Measurements from ENCODE around the gene SLC1A2. TPM values are rescaled to one million over a fixed set of nuclear protein-coding genes. Genes with fewer than 3 reads are reported as not detected.

The SLC1A2 gene
- total RNA-seq, 1 donor from 2014 or later, result 0.58 TPM

- DNase-seq (ENCODE audit: low spot score), result no peak
Measured at GRCh38 chr11:35376613-35377012, 42.7 kb downstream of the SLC1A2 start.

DNA sequence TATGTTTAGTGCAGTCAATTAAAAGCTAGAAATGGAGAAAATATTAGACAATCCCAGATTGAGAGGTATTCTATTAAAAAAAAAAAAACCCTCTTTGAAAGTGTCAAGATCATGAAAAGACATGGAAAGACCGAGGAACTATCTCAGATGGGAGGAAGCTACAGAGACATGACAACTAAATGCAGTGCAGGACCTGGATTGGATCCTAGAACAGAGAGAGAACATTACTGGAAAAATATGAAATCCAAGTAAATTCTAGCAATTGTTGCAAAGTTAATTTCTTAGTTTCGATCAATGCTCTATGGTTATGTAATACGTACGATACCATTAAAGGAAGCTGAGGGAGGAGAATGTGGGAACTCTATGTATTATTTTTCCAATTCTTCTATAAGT lies 43.2 kb downstream of the SLC1A2 start:
- DNase-seq (ENCODE audit: low spot score), result no peak

- DNase-seq (ENCODE audit: low spot score), result no peak
Measured at GRCh38 chr11:35375332-35376117, 43.8 kb downstream of the SLC1A2 start.

GRCh38 chr11:35373284-35373933 lies 45.9 kb downstream of the SLC1A2 start:
- DNase-seq (ENCODE audit: low spot score), result peak; percentile 69

DNA sequence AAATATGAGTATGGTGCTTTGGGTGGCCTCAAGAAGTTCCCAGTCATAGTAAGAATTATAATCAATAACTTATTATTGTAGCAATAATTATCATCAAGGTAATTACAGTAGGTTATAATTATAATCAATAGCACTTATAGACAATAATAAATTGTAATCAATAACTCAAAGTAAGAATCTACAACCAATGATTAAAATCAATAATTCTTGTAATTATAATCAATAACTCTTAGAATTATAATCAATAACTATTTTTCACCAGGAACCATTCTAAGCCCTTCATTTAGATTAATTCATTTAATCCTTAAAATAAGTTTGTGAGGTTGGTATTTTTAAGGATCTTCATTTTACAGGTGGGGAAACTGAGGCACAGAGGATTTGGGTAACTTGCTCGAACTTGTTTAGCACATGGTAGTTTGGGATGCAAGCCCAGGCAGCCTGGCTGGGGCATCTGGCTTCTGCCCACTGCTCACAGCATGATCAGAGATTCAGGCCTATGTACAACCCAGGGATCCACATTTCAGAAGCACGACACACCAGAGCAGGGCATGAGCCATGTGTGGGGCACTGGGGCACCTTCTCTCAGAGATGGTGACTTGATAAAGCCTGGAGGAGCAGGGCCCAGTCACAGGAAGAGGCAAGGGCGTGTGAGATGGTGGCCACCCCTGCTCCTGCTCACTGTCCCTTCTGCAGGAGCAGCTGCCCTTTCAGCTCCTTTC lies 46.6 kb downstream of the SLC1A2 start:
- DNase-seq (ENCODE audit: low spot score), result no peak

GRCh38 chr11:35367491-35367890 lies 51.9 kb downstream of the SLC1A2 start:
- no peak for DNase-seq (ENCODE audit: low spot score)

DNA sequence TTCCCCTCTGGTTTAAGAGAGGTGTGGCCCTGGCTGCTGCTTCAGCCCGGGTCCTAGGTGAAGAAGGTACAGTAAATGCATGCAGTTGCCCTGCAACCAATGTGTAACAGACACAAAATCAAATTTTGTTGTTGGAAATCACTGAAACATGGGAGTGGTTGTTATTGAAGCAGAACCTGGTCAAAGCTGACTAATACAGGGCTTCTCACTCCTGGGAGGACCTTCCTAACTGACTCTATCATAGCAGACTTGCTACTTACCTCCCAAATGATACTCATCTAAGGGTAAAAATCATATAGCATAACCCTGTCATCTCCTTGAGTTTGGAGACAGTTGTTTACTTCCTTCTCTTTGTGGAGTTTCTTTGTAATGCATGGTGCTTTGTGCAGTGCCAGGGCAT lies 52.6 kb downstream of the SLC1A2 start:
- no peak for DNase-seq (ENCODE audit: low spot score)

GRCh38 chr11:35365961-35366360 lies 53.4 kb downstream of the SLC1A2 start:
- no peak for DNase-seq (ENCODE audit: low spot score)

DNA sequence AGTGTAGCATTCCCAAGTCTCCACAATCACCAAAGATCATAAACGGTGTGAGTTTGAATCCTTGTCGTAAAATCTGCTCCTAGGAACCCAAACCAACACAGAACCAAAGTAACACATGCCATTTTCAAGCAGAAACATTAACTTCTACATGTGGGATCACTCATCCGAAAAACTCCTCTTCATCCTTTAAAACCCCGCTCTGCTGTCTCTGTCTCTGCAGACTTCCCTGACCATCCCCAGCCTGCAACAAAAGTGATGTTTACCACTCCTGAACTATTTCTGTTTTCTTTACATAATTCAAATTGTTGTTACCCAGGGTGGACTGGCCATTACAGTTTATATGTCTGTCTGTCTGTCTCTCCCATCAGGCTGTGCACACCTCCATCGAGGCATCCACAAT lies 54.0 kb downstream of the SLC1A2 start:
- DNase-seq (ENCODE audit: low spot score), result no peak

- peak; percentile 73 for DNase-seq (ENCODE audit: low spot score)
Measured at GRCh38 chr11:35363854-35364780, 55.2 kb downstream of the SLC1A2 start.

DNA sequence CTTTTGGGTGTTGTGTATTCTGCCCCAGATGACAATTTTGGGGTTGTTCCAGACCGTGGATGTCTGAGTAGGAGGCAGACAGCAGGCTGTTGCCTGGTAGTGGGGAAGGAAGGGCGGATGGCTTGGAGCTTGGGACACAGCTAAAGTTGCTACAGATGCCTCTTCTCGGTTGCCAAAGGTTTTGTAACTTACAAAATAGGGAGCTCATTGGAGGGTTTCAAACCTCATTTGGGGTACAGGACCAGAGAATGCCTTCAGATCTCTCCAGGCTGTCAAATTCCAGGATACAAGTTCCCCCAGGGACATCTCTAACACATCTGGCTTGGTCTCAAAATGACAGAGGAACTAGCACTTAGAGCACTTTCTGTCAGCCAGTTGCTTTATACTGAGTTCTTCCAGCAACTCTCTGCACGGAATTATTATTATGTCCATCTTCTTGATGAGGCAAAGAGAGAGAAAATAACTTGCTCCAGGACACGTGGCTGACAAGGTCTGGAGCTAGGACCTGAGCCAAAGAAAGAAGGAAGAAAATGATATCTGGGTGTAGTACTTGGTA lies 56.0 kb downstream of the SLC1A2 start:
- no peak for DNase-seq (ENCODE audit: low spot score)

DNA sequence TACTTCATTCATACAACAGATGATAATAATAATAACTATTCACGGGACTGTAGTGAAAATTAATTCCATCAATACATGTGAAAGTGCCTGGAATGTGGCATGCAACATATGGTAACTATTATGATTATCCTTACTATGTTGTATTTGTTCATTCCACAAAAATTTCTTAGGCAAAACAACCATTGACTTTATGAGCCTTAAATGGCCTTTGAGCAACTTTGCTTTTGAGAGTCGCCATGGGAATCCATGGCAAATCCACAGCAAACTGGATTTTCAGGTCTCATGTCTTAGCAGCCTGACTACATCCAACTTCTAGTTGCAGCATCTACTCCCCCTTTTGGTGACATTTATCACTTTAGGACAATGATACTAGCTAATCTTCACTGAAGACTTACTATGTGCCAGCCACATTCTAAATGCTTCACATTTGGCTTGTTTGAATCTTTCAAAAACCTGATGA lies 56.8 kb downstream of the SLC1A2 start:
- DNase-seq (ENCODE audit: low spot score), result no peak

- DNase-seq (ENCODE audit: low spot score), result no peak
Measured at GRCh38 chr11:35360055-35360530, 59.3 kb downstream of the SLC1A2 start.

- no peak for DNase-seq (ENCODE audit: low spot score)
Measured at GRCh38 chr11:35359321-35360054, 59.9 kb downstream of the SLC1A2 start.

GRCh38 chr11:35358391-35358790 lies 61.0 kb downstream of the SLC1A2 start:
- no peak for DNase-seq (ENCODE audit: low spot score)

- no peak for DNase-seq (ENCODE audit: low spot score)
Measured at GRCh38 chr11:35357923-35358322, 61.4 kb downstream of the SLC1A2 start.

GRCh38 chr11:35355102-35355749 lies 64.1 kb downstream of the SLC1A2 start:
- no peak for DNase-seq (ENCODE audit: low spot score)

DNA sequence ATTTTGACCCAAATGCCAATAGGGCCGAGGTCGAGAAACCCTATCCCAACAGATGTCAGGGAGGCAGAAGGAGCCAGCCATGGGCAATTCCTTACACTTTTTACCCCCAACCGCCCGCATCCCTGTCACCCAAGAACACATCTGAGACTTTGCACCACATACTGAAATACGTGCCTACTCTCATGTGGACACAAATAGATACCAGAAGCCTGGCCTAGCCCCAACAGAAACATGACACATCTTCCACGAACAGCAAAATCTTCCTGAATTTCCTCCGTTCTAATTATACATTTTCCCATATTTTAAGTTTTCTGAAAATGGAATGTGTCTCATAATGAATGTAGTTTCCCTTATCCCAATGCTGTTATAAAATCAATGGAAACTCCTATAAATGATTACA lies 64.7 kb downstream of the SLC1A2 start:
- DNase-seq (ENCODE audit: low spot score), result no peak

GRCh38 chr11:35352077-35352888 lies 67.1 kb downstream of the SLC1A2 start:
- no peak for DNase-seq (ENCODE audit: low spot score)
